Measurements from ENCODE around the gene SDC3.

GRCh38 chr1:30896905-30897304 lies 11.7 kb downstream of the SDC3 start:
- TF ChIP-seq EZH2 (IDR thresholded peaks at IDR 0.05; ENCODE audit: borderline replicate concordance, insufficient read depth, low read depth, low read length, poor library complexity, severe bottlenecking) = no peak
- TF ChIP-seq, protein P1, sequence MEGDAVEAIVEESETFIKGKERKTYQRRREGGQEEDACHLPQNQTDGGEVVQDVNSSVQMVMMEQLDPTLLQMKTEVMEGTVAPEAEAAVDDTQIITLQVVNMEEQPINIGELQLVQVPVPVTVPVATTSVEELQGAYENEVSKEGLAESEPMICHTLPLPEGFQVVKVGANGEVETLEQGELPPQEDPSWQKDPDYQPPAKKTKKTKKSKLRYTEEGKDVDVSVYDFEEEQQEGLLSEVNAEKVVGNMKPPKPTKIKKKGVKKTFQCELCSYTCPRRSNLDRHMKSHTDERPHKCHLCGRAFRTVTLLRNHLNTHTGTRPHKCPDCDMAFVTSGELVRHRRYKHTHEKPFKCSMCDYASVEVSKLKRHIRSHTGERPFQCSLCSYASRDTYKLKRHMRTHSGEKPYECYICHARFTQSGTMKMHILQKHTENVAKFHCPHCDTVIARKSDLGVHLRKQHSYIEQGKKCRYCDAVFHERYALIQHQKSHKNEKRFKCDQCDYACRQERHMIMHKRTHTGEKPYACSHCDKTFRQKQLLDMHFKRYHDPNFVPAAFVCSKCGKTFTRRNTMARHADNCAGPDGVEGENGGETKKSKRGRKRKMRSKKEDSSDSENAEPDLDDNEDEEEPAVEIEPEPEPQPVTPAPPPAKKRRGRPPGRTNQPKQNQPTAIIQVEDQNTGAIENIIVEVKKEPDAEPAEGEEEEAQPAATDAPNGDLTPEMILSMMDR (IDR thresholded peaks at IDR 0.05) = no peak

Data from B cell (primary cell).